GM23248 (cell line): ENCODE results near the gene TGIF1. TPM values are rescaled to one million over a fixed set of nuclear protein-coding genes. Genes with fewer than 3 reads are reported as not detected.

Experiments used
- DNase-seq: peaks from one replicate; pipeline ENCODE4 v3.0.0-alpha.2; 2015
- H2AFZ ChIP-seq: fragments of 200-600 bp; sonication (generic); 2 replicates; pipeline ENCODE4 v1.6.1; 2016; ENCODE audit warnings: antibody characterized with exemption
- H3F3A ChIP-seq: fragments of 200-600 bp; sonication (generic); 2 replicates; pipeline ENCODE4 v1.6.1; 2016; ENCODE audit warnings: mild to moderate bottlenecking, antibody characterized with exemption, mixed run types; ENCODE audit not compliant: insufficient read depth
- H3K27ac ChIP-seq: fragments of 200-600 bp; sonication (generic); 2 replicates; pipeline ENCODE4 v1.5.1; 2016; ENCODE audit warnings: mild to moderate bottlenecking
- H3K27me3 ChIP-seq: fragments of 200-600 bp; sonication (generic); replicated peaks from 2 replicates; pipeline ENCODE4 v1.6.1; 2016; ENCODE audit warnings: mild to moderate bottlenecking; ENCODE audit not compliant: insufficient read depth
- H3K36me3 ChIP-seq: fragments of 200-600 bp; sonication (generic); 2 replicates; pipeline ENCODE4 v1.6.1; 2016; ENCODE audit warnings: low read depth, mild to moderate bottlenecking
- H3K4me1 ChIP-seq: fragments of 200-600 bp; sonication (generic); 2 replicates; pipeline ENCODE4 v1.6.1; 2016; ENCODE audit warnings: mild to moderate bottlenecking; ENCODE audit not compliant: insufficient read depth
- H3K4me2 ChIP-seq: fragments of 200-600 bp; sonication (generic); one replicate; pipeline ENCODE4 v1.6.1; 2016; ENCODE audit warnings: mild to moderate bottlenecking; ENCODE audit not compliant: unreplicated experiment
- H3K4me3 ChIP-seq: fragments of 200-600 bp; sonication (generic); 2 replicates; pipeline ENCODE4 v1.5.1; 2016; ENCODE audit warnings: mild to moderate bottlenecking
- H3K79me2 ChIP-seq: fragments of 200-600 bp; sonication (generic); 2 replicates; pipeline ENCODE4 v1.6.1; 2016; ENCODE audit warnings: mild to moderate bottlenecking; ENCODE audit not compliant: insufficient read depth
- H3K9ac ChIP-seq: fragments of 200-600 bp; sonication (generic); 2 replicates; pipeline ENCODE4 v1.6.1; 2016; ENCODE audit warnings: mild to moderate bottlenecking
- H3K9me2 ChIP-seq: fragments of 200-600 bp; sonication (generic); 2 replicates; pipeline ENCODE4 v1.6.1; 2016; ENCODE audit warnings: mixed run types, mild to moderate bottlenecking, moderate library complexity; ENCODE audit not compliant: insufficient read depth
- H3K9me3 ChIP-seq: fragments of 200-600 bp; sonication (generic); one replicate; pipeline ENCODE4 v1.6.1; 2017; ENCODE audit warnings: low read depth
- H4K20me1 ChIP-seq: fragments of 200-600 bp; sonication (generic); 2 replicates; pipeline ENCODE4 v1.6.0; 2016; ENCODE audit not compliant: insufficient read depth
- EZH2 ChIP-seq: fragments of 200-600 bp; sonication (generic); IDR thresholded peaks from 2 replicates; pipeline ENCODE4 v1.6.1; 2018; ENCODE audit warnings: antibody characterized with exemption, mild to moderate bottlenecking; ENCODE audit not compliant: insufficient read depth, poor library complexity, severe bottlenecking
- EZH2phosphoT487 ChIP-seq: fragments of 200-600 bp; sonication (generic); IDR thresholded peaks from 2 replicates; pipeline ENCODE4 v1.6.1; 2018; ENCODE audit warnings: antibody characterized with exemption, moderate library complexity, mild to moderate bottlenecking, low read depth; ENCODE audit not compliant: insufficient read depth
- WGBS, 2 experiments: methylation state at CpG; one replicate each; pipeline ENCODE4 v1.1.6; 2015 to 2017; ENCODE audit warnings: low lambda C conversion rate in 2 of 2, low coverage in 1 of 2; ENCODE audit errors: missing lambda C conversion rate in 2 of 2; 5-methylcytosine and 5-hydroxymethylcytosine counted together
- in situ Hi-C: fragments of 300-500 bp; cut with MboI; formaldehyde crosslinking; loops from 2 replicates; pipeline ENCODE4 v1.15.0; 2020
- polyA plus RNA-seq: library from polyadenylated mRNA; unstranded; fragments of >200 nt; fragmentation: Nextera tagmentation; extraction: Ambion mirVana; gene quantifications from 2 replicates; pipeline ENCODE4 v1.2.1, GENCODE V29; 2016
- total RNA-seq: library from RNA; depleted of rRNA; stranded (reverse); fragments of >200 nt; shearing (Covaris generic); gene quantifications from 2 replicates; pipeline ENCODE4 v1.2.3, GENCODE V29; 2014

The TGIF1 gene
- total and polyA plus RNA-seq, 2 experiments from 2014 or later, result 88.0 to 122 TPM

DNA sequence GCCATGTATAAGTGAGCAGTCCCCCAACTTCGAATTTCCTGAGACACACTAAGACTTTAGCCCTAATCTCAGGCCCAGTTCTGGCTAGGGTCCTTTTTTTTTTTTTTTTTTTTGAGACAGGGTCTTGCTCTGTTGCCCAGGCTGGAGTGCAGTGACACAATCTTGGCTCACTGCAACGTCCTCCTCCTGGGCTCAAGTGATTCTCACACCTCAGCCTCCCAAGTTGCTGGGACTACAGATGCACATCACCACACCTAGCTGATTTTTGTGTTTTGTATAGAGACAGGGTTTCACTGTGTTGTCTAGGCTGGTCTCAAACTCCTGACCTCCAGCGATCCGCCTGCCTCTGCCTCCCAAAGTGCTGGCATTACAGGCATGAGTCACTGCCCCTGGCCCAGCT is 23.9 kb upstream of the TGIF1 start:
- H3K4me2 ChIP-seq, result no peak overlapping the region
- no peaks in the 10 kb centered on the region for H3K9me3 ChIP-seq
- no peaks in the 10 kb centered on the region for H3K27me3 ChIP-seq
- H3K36me3 ChIP-seq, result no peaks in the 10 kb centered on the region
- no peaks in the 10 kb centered on the region for H3F3A ChIP-seq
- in situ Hi-C loops, result no loop called here
- no peak overlapping the region for H3K4me3 ChIP-seq
- DNase-seq, result no peak
- WGBS, 2 experiments, result 76 to 77% methylated on average over 4 of the region's 4 CpGs
- no peaks in the 10 kb centered on the region for H3K9me2 ChIP-seq
- H3K27ac ChIP-seq, result no peak overlapping the region
- TF ChIP-seq EZH2phosphoT487 (no peak), EZH2 (no peak)
- H3K4me1 ChIP-seq, result no peaks in the 10 kb centered on the region
- no peak overlapping the region for H3K9ac ChIP-seq
- no peaks in the 10 kb centered on the region for H3K79me2 ChIP-seq
- no peak overlapping the region for H2AFZ ChIP-seq
- H4K20me1 ChIP-seq, result no peaks in the 10 kb centered on the region

DNA sequence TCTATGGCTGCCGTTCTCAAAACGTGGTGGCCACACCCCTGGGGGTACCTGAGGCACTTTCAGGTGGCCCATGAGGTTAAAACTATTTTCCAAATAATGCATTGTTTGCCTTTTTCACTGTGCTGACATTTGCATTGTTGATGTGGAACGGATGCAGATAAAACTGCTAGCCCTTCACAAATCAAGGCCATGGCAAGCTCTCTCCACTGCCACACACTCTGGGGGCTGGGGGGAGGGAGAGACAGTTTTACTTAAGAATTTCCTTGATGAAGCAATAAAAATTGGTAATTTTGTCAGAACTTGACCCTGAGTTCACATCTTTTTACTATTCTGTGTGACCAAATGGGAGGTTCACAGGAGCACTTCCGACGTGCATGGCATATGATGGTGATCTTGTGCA is 22.0 kb upstream of the TGIF1 start:
- no peaks in the 10 kb centered on the region for H3K4me1 ChIP-seq
- H3K9me2 ChIP-seq, result no peaks in the 10 kb centered on the region
- H3F3A ChIP-seq, result no peaks in the 10 kb centered on the region
- H3K9me3 ChIP-seq, result no peaks in the 10 kb centered on the region
- H4K20me1 ChIP-seq, result no peaks in the 10 kb centered on the region
- no peaks in the 10 kb centered on the region for H3K79me2 ChIP-seq
- in situ Hi-C loops, result no loop called here
- no peaks in the 10 kb centered on the region for H3K27me3 ChIP-seq
- no peak overlapping the region for H3K27ac ChIP-seq
- no peaks in the 10 kb centered on the region for H3K36me3 ChIP-seq
- no peak for DNase-seq
- H3K9ac ChIP-seq, result no peak overlapping the region
- H3K4me3 ChIP-seq, result no peak overlapping the region
- no peak overlapping the region for H2AFZ ChIP-seq
- TF ChIP-seq EZH2, result no peak
- no peak for TF ChIP-seq EZH2phosphoT487
- no peak overlapping the region for H3K4me2 ChIP-seq
- 93 to 94% methylated on average over 5 of the region's 5 CpGs for WGBS, 2 experiments

- Histone ChIP-seq H3K79me2 (no peaks in the 10 kb centered on the region), H3K9me3 (no peaks in the 10 kb centered on the region), H3K36me3 (no peaks in the 10 kb centered on the region), H4K20me1 (no peaks in the 10 kb centered on the region), H3K9me2 (no peaks in the 10 kb centered on the region), H3K4me1 (no peaks in the 10 kb centered on the region), H3K27ac (no peak overlapping the region), H3K27me3 (no peaks in the 10 kb centered on the region), H3K4me2 (no peak overlapping the region), H3F3A (no peaks in the 10 kb centered on the region), H2AFZ (no peak overlapping the region), H3K4me3 (no peak overlapping the region), H3K9ac (no peak overlapping the region)
- WGBS, 2 experiments, result 72 to 82% methylated on average over 3 of the region's 3 CpGs
- no peak for DNase-seq
- in situ Hi-C loops, result no loop called here
- TF ChIP-seq EZH2phosphoT487 (no peak), EZH2 (no peak)
Observed at GRCh38 chr18:3429121-3429520, 20.9 kb upstream of the TGIF1 start.

DNA sequence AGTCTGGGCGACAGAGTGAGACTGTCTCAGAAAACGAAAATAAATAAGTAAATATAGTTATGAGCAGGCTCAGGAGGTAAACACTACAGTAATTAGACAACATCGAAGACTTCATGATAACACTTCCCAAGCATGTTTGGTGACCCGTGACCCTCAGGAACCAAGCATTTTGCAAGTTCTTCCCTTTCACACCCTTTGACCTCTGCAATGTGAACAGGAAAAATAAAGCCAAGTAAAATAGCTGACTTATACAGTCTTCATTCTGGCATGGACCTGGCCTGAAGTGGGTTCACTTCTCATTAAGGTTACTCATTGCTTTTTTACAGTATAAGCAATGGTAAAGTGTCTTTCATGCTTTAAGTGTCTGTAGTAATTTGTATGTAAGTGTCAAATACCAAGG is 15.3 kb upstream of the TGIF1 start:
- H3K4me2 ChIP-seq, result no peak overlapping the region
- no peak overlapping the region for H2AFZ ChIP-seq
- H3K4me3 ChIP-seq, result no peak overlapping the region
- H4K20me1 ChIP-seq, result no peaks in the 10 kb centered on the region
- no peaks in the 10 kb centered on the region for H3K36me3 ChIP-seq
- no peak for DNase-seq
- H3K27me3 ChIP-seq, result no peaks in the 10 kb centered on the region
- no peak for TF ChIP-seq EZH2
- TF ChIP-seq EZH2phosphoT487, result no peak
- no peaks in the 10 kb centered on the region for H3K9me3 ChIP-seq
- in situ Hi-C loops, result no loop called here
- no peak overlapping the region for H3K27ac ChIP-seq
- H3F3A ChIP-seq, result no peaks in the 10 kb centered on the region
- no peak overlapping the region for H3K9ac ChIP-seq
- no peaks in the 10 kb centered on the region for H3K9me2 ChIP-seq
- H3K4me1 ChIP-seq, result no peaks in the 10 kb centered on the region
- 77 to 79% methylated on average over 4 of the region's 4 CpGs for WGBS, 2 experiments
- no peaks in the 10 kb centered on the region for H3K79me2 ChIP-seq

DNA sequence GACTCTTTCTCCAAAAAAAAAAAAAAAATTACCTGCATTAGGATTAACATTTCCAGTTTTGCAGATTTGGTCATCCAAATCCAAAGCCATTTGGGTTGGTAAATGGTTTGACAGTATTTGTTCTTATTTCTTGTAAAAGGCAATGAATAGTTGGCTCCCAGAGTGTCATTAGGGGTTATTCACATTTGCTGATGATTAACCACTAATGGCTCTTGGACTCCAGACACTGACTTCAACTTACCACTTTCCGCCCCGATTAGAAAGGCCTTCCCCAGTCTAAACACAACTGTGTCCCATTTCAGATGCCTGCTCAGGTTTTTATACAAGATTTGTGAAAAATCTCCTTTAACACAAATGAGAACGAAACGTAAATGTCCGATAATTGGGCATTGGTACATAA is 9.6 kb upstream of the TGIF1 start:
- no peak overlapping the region for H3K4me3 ChIP-seq
- no peaks in the 10 kb centered on the region for H3K36me3 ChIP-seq
- no peaks in the 10 kb centered on the region for H3K9me2 ChIP-seq
- H3K27me3 ChIP-seq, result no peaks in the 10 kb centered on the region
- no peak overlapping the region for H3K27ac ChIP-seq
- H3K9ac ChIP-seq, result no peak overlapping the region
- no peaks in the 10 kb centered on the region for H3K9me3 ChIP-seq
- no peaks in the 10 kb centered on the region for H3F3A ChIP-seq
- no peaks in the 10 kb centered on the region for H4K20me1 ChIP-seq
- H3K4me2 ChIP-seq, result no peak overlapping the region
- no peaks in the 10 kb centered on the region for H3K79me2 ChIP-seq
- DNase-seq, result no peak
- in situ Hi-C loops, result loop anchor here (10.0 kb wide), 1 partner anchor 146 kb away; no protein-coding TSS in a partner anchor
- TF ChIP-seq EZH2 (no peak), EZH2phosphoT487 (no peak)
- 89 to 90% methylated on average over 5 of the region's 5 CpGs for WGBS, 2 experiments
- peaks cover 6% of the 10 kb centered on the region for H3K4me1 ChIP-seq
- no peak overlapping the region for H2AFZ ChIP-seq
